ENCODE results near the gene PLA2G4C.

Gene PLA2G4C

GRCh38 chr19:48010932-48011758 is 99.5 kb downstream of the PLA2G4C start:
- TF ChIP-seq, protein P1, sequence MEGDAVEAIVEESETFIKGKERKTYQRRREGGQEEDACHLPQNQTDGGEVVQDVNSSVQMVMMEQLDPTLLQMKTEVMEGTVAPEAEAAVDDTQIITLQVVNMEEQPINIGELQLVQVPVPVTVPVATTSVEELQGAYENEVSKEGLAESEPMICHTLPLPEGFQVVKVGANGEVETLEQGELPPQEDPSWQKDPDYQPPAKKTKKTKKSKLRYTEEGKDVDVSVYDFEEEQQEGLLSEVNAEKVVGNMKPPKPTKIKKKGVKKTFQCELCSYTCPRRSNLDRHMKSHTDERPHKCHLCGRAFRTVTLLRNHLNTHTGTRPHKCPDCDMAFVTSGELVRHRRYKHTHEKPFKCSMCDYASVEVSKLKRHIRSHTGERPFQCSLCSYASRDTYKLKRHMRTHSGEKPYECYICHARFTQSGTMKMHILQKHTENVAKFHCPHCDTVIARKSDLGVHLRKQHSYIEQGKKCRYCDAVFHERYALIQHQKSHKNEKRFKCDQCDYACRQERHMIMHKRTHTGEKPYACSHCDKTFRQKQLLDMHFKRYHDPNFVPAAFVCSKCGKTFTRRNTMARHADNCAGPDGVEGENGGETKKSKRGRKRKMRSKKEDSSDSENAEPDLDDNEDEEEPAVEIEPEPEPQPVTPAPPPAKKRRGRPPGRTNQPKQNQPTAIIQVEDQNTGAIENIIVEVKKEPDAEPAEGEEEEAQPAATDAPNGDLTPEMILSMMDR (IDR thresholded peaks at IDR 0.05; ENCODE audit: insufficient read depth, low read length, poor library complexity, severe bottlenecking) = no peak
- Histone ChIP-seq H3K4me3 (replicated peaks; ENCODE audit: low read depth, low read length) (no peak overlapping the region), H3K36me3 (ENCODE audit: control insufficient read depth, insufficient read depth, low read length) (no peaks in the 10 kb centered on the region), H3K27me3 (replicated peaks; ENCODE audit: control insufficient read depth, insufficient read depth, low read length) (peaks cover 1% of the 10 kb centered on the region)
- DNase-seq (ENCODE audit: extremely low read depth, insufficient read length) = no peak

DNA sequence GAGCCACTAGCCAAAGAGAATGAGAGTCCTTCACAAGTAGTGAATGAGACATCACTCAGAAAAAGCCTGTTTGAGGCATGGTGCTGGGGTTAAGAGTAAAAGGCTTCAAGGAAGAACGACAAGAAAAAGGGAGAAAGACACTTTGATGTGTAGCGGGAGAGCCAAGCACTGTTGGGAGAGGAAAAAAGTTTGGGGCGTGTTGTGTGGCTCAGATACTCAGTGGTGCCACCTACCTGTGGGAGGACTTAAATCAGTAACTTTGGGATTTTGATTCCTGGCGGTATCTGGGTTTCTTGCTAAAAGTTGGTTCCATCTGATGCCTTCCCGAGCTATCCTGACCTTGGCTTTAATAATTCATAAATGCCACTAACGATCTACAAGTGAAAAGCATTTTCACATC is 103.9 kb downstream of the PLA2G4C start:
- TF ChIP-seq, protein P1 (IDR thresholded peaks at IDR 0.05; ENCODE audit: insufficient read depth, low read length, poor library complexity, severe bottlenecking) = peak; percentile 30
- Histone ChIP-seq H3K36me3 (ENCODE audit: control insufficient read depth, insufficient read depth, low read length) (no peaks in the 10 kb centered on the region), H3K4me3 (replicated peaks; ENCODE audit: low read depth, low read length) (no peak overlapping the region), H3K27me3 (replicated peaks; ENCODE audit: control insufficient read depth, insufficient read depth, low read length) (no peaks in the 10 kb centered on the region; the same call in 1 of the 2 replicates)
- no peak for DNase-seq (ENCODE audit: extremely low read depth, insufficient read length)

- H3K4me3 ChIP-seq (replicated peaks; ENCODE audit: low read depth, low read length) = no peak overlapping the region
- no peaks in the 10 kb centered on the region for H3K36me3 ChIP-seq (ENCODE audit: control insufficient read depth, insufficient read depth, low read length)
- TF ChIP-seq, protein P1 (IDR thresholded peaks at IDR 0.05; ENCODE audit: insufficient read depth, low read length, poor library complexity, severe bottlenecking) = no peak
- H3K27me3 ChIP-seq (replicated peaks; ENCODE audit: control insufficient read depth, insufficient read depth, low read length) = no peaks in the 10 kb centered on the region
- no peak for DNase-seq (ENCODE audit: extremely low read depth, insufficient read length)
These were observed 106.4 kb downstream of the PLA2G4C start for GRCh38 chr19:48004236-48004635.

GRCh38 chr19:48000846-48001245 is 109.8 kb downstream of the PLA2G4C start:
- Histone ChIP-seq H3K27me3 (replicated peaks; ENCODE audit: control insufficient read depth, insufficient read depth, low read length) (no peaks in the 10 kb centered on the region), H3K36me3 (ENCODE audit: control insufficient read depth, insufficient read depth, low read length) (no peaks in the 10 kb centered on the region), H3K4me3 (replicated peaks; ENCODE audit: low read depth, low read length) (no peak overlapping the region)
- DNase-seq (ENCODE audit: extremely low read depth, insufficient read length) = no peak
- TF ChIP-seq, protein P1 (IDR thresholded peaks at IDR 0.05; ENCODE audit: insufficient read depth, low read length, poor library complexity, severe bottlenecking) = no peak

- Histone ChIP-seq H3K36me3 (ENCODE audit: control insufficient read depth, insufficient read depth, low read length) (no peaks in the 10 kb centered on the region), H3K27me3 (replicated peaks; ENCODE audit: control insufficient read depth, insufficient read depth, low read length) (no peaks in the 10 kb centered on the region), H3K4me3 (replicated peaks; ENCODE audit: low read depth, low read length) (no peak overlapping the region)
- no peak for DNase-seq (ENCODE audit: extremely low read depth, insufficient read length)
- TF ChIP-seq, protein P1 (IDR thresholded peaks at IDR 0.05; ENCODE audit: insufficient read depth, low read length, poor library complexity, severe bottlenecking) = no peak
These were observed 111.8 kb downstream of the PLA2G4C start for GRCh38 chr19:47998800-47999199.
